Stimulated activated CD4-positive, alpha-beta T cell treated with anti-CD3 and anti-CD28 coated beads, Interleukin-4, amount 100 ng/mL, for 24 hours (primary cell): ENCODE measurements around the gene RAB6A.
"Not testable (repeated sequence)": the region's sequence is repeated elsewhere in the genome, so short reads cannot be mapped to it uniquely, and the experiment has no call there.

Experiments used
- DNase-seq: peaks from one replicate; pipeline ENCODE4 v3.0.0-alpha.2; 2020

The RAB6A gene

DNA sequence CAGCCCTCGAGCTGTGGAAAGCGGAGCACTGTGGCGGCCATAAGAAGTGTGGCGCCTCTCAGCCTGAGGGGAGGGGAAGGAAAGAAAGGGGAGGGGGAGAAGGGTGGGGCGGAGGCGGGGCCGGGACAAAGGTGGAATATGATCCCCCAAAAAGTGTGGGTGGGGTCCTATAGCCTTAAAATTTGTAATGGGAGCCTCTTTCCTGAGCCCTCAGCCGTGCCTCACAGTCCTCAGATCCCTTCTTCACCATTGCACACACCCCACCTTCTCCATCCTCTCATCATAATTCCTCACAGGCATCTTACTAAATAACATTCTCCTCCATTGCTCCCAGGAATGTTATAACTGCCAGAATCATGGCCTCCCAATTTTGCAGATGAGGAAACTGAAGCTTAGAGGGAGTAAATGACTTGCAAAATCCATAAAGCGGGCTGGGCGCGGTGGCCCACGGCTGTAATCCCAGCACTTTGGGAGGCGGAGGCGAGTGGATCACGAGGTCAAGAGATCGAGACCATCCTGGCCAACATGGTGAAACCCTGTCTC, 600 bp upstream of the RAB6A start:
- DNase-seq, result no peak

- DNase-seq, result no peak
Measured at GRCh38 chr11:73760135-73760678, 667 bp downstream of the RAB6A start.

GRCh38 chr11:73759610-73760134, 1.2 kb downstream of the RAB6A start:
- no peak for DNase-seq

GRCh38 chr11:73758451-73758850, 2.4 kb downstream of the RAB6A start:
- DNase-seq, result no peak

- DNase-seq, result no peak
Measured at GRCh38 chr11:73757598-73757997, 3.3 kb downstream of the RAB6A start.

- DNase-seq, result no peak
Measured at GRCh38 chr11:73755670-73756069, 5.2 kb downstream of the RAB6A start.

DNA sequence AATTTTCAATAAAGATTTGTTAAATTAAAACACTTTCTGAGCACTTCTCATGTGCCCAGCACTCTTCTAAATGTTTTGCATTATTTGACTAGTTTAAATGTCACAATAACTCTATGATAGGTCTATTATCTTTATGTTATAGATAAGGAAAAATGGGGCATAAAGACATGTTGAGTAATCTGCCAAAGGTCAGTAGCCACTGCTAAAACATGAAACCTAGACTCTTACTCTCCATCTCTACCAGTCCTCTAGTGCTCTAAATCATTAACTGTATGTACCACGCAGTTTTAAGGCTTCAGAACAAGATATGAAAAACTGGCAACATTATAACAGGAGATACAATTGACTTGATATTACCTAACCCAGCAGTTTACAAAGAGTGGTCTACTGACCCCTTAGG, 6.9 kb downstream of the RAB6A start:
- no peak for DNase-seq

DNA sequence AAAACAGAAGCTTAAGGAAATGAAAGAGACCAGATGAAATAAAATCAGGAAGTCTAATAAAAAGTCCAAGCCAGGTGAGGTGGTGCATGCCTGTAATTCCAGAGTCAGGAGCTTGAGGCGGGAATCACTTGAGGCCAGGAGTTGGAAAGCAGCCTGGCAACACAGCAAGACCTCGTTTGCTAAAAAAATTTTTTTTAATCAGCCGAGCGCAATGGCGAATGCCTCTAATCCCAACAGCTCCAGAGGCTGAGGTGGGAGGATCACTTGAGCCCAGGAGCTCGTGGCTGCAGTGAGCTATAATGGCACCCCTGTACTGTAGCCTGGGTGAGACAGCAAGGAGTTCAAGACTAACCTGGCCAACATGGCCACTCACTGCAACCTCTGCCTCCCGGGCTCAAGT, 8.0 kb downstream of the RAB6A start:
- no peak for DNase-seq

- DNase-seq, result no peak
Measured at GRCh38 chr11:73752216-73752867, 8.5 kb downstream of the RAB6A start.

- DNase-seq, result not testable (repeated sequence)
Measured at GRCh38 chr11:73750862-73751261, 10.0 kb downstream of the RAB6A start.

DNA sequence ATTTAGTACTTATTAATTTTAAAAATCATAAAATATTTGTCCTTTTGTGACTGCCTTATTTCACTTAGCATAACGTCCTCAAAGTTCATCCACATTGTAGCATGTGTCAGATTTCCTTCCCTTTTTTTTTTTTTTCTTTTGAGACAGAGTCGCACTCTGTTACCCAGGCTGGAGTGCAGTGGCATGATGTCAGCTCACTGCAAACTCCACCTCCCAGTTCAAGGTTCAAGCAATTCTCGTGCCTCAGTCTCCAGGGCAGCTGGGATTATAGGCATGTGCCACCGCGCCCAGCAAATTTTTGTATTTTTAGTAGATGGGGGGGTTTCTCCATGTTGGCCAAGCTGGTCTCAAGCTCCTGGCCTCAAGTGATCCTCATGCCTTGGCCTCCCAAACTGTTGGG, 10.6 kb downstream of the RAB6A start:
- no peak for DNase-seq

GRCh38 chr11:73749118-73749517, 11.8 kb downstream of the RAB6A start:
- DNase-seq, result no peak

- DNase-seq, result no peak
Measured at GRCh38 chr11:73748300-73748699, 12.6 kb downstream of the RAB6A start.

DNA sequence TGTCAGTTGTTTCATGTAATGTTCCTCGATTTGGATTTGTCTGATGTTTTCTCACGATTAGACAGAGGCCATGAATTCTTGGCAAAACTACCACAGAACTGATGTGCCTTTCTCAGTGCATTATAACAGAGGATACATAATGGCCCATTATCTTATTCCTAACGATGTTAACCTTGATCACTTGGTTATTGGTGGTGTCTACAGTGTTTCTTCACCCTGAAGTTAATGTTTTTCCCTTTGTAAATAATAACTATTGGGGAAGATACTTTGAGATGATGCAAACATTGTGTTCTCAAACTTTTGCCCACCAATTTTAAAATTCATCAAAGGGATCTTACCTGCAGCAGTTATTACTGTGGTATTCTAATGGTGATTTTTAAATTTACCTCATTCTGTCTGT, 13.1 kb downstream of the RAB6A start:
- DNase-seq, result no peak

- no peak for DNase-seq
Measured at GRCh38 chr11:73746701-73747100, 14.2 kb downstream of the RAB6A start.

GRCh38 chr11:73743045-73743444, 17.8 kb downstream of the RAB6A start:
- no peak for DNase-seq

GRCh38 chr11:73735959-73736358, 24.9 kb downstream of the RAB6A start:
- DNase-seq, result not testable (repeated sequence)

GRCh38 chr11:73734993-73735392, 25.9 kb downstream of the RAB6A start:
- DNase-seq, result no peak

GRCh38 chr11:73734011-73734410, 26.9 kb downstream of the RAB6A start:
- DNase-seq, result not testable (repeated sequence)

DNA sequence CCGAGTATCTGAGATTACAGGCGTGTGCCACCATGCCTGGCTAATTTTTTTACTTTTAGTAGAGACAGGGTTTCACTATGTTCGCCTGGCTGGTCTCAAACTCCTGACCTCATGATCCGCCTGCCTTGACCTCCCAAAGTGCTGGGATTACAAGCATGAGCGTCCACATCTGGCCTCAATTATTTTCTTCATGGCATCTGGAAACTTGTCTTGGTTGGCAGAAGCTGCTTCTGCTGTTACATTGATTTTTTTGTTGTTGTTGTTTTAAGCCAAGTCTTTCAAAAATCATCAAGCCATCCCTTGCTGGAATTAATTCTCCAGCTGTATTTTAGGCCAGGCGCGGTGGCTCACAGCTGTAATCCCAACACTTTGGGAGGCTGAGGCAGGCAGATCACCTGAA, 27.9 kb downstream of the RAB6A start:
- DNase-seq, result not testable (repeated sequence)

DNA sequence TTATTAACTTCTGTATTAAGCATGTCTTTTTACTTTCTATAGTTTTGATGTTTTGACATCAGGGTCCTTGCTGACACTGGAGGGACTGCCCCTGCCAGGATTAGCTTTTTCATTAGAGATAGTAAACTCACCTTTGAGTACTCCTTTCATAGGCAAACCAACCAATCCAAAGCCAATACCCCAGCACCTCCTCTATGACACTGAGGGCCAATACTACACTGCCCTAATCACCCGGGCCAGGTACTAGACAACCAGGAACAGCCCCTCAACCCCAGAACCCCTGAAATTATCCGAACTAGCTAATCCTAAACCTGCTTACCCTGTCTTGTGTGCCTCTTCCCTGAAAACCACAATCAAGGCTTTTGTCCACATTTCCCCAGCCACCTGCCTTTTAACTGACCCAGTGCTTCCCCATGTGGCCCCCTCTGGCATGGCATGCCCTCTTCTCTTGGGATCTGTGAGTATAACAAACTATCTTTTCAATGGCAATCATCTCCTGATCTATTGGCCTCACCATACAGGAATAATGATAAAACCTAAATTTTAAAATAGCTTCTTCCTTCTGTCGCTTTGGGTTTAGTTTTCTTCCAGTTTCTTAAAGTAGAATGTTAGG, 31.2 kb downstream of the RAB6A start:
- DNase-seq, result no peak

DNA sequence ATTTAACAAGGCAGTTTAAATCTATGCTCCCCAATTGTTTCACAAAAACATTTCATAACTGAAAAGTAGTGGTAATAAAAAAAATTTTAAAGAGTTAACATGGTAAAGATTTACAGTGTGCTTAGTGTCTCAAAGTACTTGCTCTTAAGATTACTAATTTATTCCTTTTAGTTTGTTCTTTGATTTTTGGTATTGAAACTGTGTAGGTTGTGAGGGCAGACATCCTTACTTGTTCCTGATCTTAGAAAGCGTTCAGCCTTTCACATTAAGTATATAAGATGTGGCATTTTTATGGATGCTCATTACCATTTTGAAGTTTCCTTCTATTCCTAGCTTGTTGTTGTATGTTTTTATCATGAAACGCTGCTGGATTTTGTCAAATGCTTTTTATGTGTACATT, 32.9 kb downstream of the RAB6A start:
- DNase-seq, result no peak

GRCh38 chr11:73726825-73727224, 34.0 kb downstream of the RAB6A start:
- no peak for DNase-seq

DNA sequence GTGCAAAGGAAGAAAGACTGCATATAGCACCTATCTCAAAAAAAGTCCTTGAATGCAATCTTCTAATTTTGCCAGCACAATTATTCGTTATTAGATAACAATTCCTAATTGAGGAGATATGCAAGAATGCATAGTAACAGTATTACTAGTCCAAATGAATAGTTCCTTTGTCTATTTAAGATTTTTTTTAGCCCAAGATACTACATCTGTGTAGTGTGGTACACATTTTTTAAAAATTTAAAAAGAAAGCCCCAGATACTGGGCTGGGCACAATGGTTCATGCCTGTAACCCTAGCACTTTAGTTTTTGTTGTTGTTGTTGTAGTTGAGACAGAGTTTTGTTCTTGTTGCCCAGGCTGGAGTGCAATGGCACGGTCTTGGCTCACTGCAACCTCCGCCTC, 43.7 kb downstream of the RAB6A start:
- no peak for DNase-seq
